ENCODE measurements around the gene OSGIN1. TPM values are rescaled to one million over a fixed set of nuclear protein-coding genes. Genes with fewer than 3 reads are reported as not detected.

The OSGIN1 gene
- total and polyA plus RNA-seq, 7 donors, result 3.6 to 9.9 (median 5.4) TPM

GRCh38 chr16:83929811-83930555 lies 23.1 kb upstream of the OSGIN1 start:
- Histone ChIP-seq H3K36me3 (no peaks in the 10 kb centered on the region), H3K4me3 (no peak overlapping the region), H3K27ac (no peak overlapping the region), H3K9me3 (no peaks in the 10 kb centered on the region), H3K4me1 (peaks cover 0 to 8% (median 3%) of the 10 kb centered on the region in 4 donors), H3K27me3 (no peaks in the 10 kb centered on the region)
- TF ChIP-seq EP300 (IDR thresholded peaks at IDR 0.05), result no peak
- intact Hi-C loops (cut with DNase I), result no loop called here
- WGBS, 2 donors, result 87 to 88% methylated on average over 17 of the region's 17 CpGs
- no peak for DNase-seq

- Histone ChIP-seq H3K36me3 (no peaks in the 10 kb centered on the region), H3K9me3 (no peaks in the 10 kb centered on the region), H3K4me1 (peaks cover 0 to 8% (median 3%) of the 10 kb centered on the region in 4 donors), H3K4me3 (no peak overlapping the region), H3K27me3 (no peaks in the 10 kb centered on the region), H3K27ac (no peak overlapping the region)
- 81 to 91% methylated on average over 22 of the region's 22 CpGs for WGBS, 2 donors
- intact Hi-C loops (cut with DNase I), result no loop called here
- DNase-seq, result no peak
- TF ChIP-seq POLR2A (IDR thresholded peaks at IDR 0.05) (no peak), EP300 (IDR thresholded peaks at IDR 0.05) (no peak), POLR2AphosphoS5 (IDR thresholded peaks at IDR 0.05) (no peak), CTCF (IDR thresholded peaks at IDR 0.05) (no peak)
These were observed 22.1 kb upstream of the OSGIN1 start for GRCh38 chr16:83930730-83931500.

- TF ChIP-seq POLR2AphosphoS5 (IDR thresholded peaks at IDR 0.05), result no peak
- TF ChIP-seq EP300 (IDR thresholded peaks at IDR 0.05), result no peak
- TF ChIP-seq CTCF (IDR thresholded peaks at IDR 0.05), result no peak
- no peak for TF ChIP-seq POLR2A (IDR thresholded peaks at IDR 0.05)
- no peak for DNase-seq
- Histone ChIP-seq H3K27ac (no peak overlapping the region), H3K9me3 (no peaks in the 10 kb centered on the region), H3K4me3 (no peak overlapping the region), H3K36me3 (no peaks in the 10 kb centered on the region), H3K4me1 (peaks cover 0 to 5% (median 2%) of the 10 kb centered on the region in 4 donors), H3K27me3 (no peaks in the 10 kb centered on the region)
- intact Hi-C loops (cut with DNase I), result no loop called here
- WGBS, 2 donors, result 75 to 90% methylated on average over 17 of the region's 17 CpGs
These were observed 21.5 kb upstream of the OSGIN1 start for GRCh38 chr16:83931556-83931955.

GRCh38 chr16:83932304-83932703 lies 20.7 kb upstream of the OSGIN1 start:
- Histone ChIP-seq H3K9me3 (no peaks in the 10 kb centered on the region), H3K27me3 (no peaks in the 10 kb centered on the region), H3K4me3 (no peak overlapping the region), H3K4me1 (no peaks in the 10 kb centered on the region), H3K36me3 (peaks cover 0 to 2% (median 0%) of the 10 kb centered on the region in 4 donors), H3K27ac (no peak overlapping the region)
- TF ChIP-seq CTCF (IDR thresholded peaks at IDR 0.05), result no peak
- no peak for TF ChIP-seq POLR2A (IDR thresholded peaks at IDR 0.05)
- peak in 1 of 4 donors; percentile 10 for TF ChIP-seq POLR2AphosphoS5 (IDR thresholded peaks at IDR 0.05)
- intact Hi-C loops (cut with DNase I), result no loop called here
- 92 to 93% methylated on average over 11 of the region's 11 CpGs for WGBS, 2 donors
- no peak for DNase-seq

- H3K9me3 ChIP-seq, result no peaks in the 10 kb centered on the region
- intact Hi-C loops (cut with DNase I), result no loop called here
- DNase-seq, result no peak
- H3K27ac ChIP-seq, result no peak overlapping the region
- peaks cover 0 to 7% (median 0%) of the 10 kb centered on the region in 4 donors for H3K36me3 ChIP-seq
- 89 to 90% methylated on average over 25 of the region's 25 CpGs for WGBS, 2 donors
- no peaks in the 10 kb centered on the region for H3K4me1 ChIP-seq
- no peaks in the 10 kb centered on the region for H3K27me3 ChIP-seq
- H3K4me3 ChIP-seq, result no peak overlapping the region
- TF ChIP-seq CTCF (IDR thresholded peaks at IDR 0.05) (no peak), EP300 (IDR thresholded peaks at IDR 0.05) (no peak), POLR2AphosphoS5 (IDR thresholded peaks at IDR 0.05) (no peak), POLR2A (IDR thresholded peaks at IDR 0.05) (no peak)
These were observed 19.9 kb upstream of the OSGIN1 start for GRCh38 chr16:83932955-83933673.
